ENCODE results near the gene IRX6. TPM values are rescaled to one million over a fixed set of nuclear protein-coding genes. Genes with fewer than 3 reads are reported as not detected.

The IRX6 gene
- total and polyA plus RNA-seq, 3 experiments from 2014 or later: not detected

DNA sequence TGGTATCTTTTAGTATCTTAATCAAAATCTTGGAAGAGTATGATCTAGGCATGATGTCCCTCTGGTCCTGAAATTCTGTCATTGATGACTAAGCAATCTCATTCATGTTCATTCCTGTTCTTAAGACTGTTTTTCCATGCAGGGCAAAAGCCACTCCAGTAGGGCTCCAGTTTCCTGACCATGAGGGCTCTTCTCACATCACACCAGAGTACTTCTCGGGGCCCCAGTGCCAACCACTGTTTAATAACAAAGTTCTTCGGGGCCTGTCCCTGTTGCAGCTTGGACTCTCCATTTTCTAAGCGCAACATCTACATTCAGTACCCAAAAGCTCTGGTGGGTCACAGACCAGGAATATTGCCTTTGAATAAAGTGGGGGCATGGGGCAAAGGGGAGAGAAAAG is 52.0 kb downstream of the IRX6 start:
- no peak overlapping the region for H3K4me3 ChIP-seq (ENCODE audit: low read length)
- no peaks in the 10 kb centered on the region for H3K4me1 ChIP-seq (ENCODE audit: insufficient read depth, low read length)
- no peaks in the 10 kb centered on the region for H3K36me3 ChIP-seq (ENCODE audit: insufficient read depth, low read length)
- H3K27me3 ChIP-seq (ENCODE audit: insufficient read depth, low read length, poor library complexity, severe bottlenecking): no peaks in the 10 kb centered on the region
- no peak for DNase-seq
- Mint-ChIP-seq H3K27ac (no peak overlapping the region), H3K4me3 (no peak overlapping the region), H3K27me3 (peaks cover 7 to 39% of the 10 kb centered on the region in 2 donors), H3K36me3 (no peaks in the 10 kb centered on the region), H3K9me3 (no peaks in the 10 kb centered on the region), H3K4me1 (no peaks in the 10 kb centered on the region)
- CTCF ChIA-PET: no interaction called here
- no peak overlapping the region for H3K27ac ChIP-seq (ENCODE audit: low read depth, low read length)
- POLR2A ChIA-PET: no interaction called here
- H3K9me3 ChIP-seq (ENCODE audit: low read length): no peaks in the 10 kb centered on the region

DNA sequence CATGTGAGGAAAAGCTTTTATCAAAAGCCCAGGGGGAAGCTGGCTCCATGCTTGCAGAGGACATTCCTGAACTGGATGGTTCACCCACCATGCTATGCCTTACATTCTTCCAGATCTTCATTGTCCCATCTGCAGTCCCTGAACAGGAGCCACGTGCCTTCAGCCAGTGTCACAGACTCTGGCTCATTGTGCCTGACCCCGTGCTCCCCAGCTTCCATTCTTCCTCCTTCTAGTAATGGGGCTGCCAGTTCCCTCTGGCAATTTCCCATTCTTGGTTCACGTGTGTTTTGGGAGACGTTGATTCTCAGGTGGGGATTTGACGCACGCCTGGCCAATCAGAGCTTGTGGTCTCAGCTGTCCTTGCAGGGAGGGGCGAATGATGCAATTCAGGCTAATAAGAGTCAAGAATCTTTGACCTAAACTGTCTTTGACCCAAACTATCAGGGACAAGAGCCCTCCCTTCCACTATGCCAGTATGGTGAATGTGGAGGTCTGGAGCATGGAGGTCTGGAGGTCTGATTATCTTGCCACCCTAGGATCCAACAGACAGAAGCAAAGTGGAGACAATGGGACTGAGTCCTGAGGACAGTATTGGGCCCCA is 52.7 kb downstream of the IRX6 start:
- H3K4me1 Mint-ChIP-seq: no peaks in the 10 kb centered on the region
- ChIA-PET POLR2A (no interaction called here), CTCF (no interaction called here)
- H3K9me3 Mint-ChIP-seq: no peaks in the 10 kb centered on the region
- H3K9me3 ChIP-seq (ENCODE audit: low read length): no peaks in the 10 kb centered on the region
- H3K4me3 Mint-ChIP-seq: no peak overlapping the region
- no peak for DNase-seq
- H3K27ac Mint-ChIP-seq: no peak overlapping the region
- no peak overlapping the region for H3K4me3 ChIP-seq (ENCODE audit: low read length)
- no peaks in the 10 kb centered on the region for H3K27me3 ChIP-seq (ENCODE audit: insufficient read depth, low read length, poor library complexity, severe bottlenecking)
- H3K36me3 ChIP-seq (ENCODE audit: insufficient read depth, low read length): no peaks in the 10 kb centered on the region
- no peak overlapping the region for H3K27ac ChIP-seq (ENCODE audit: low read depth, low read length)
- no peaks in the 10 kb centered on the region for H3K36me3 Mint-ChIP-seq
- peaks cover 7 to 33% of the 10 kb centered on the region in 2 donors for H3K27me3 Mint-ChIP-seq
- no peaks in the 10 kb centered on the region for H3K4me1 ChIP-seq (ENCODE audit: insufficient read depth, low read length)

DNA sequence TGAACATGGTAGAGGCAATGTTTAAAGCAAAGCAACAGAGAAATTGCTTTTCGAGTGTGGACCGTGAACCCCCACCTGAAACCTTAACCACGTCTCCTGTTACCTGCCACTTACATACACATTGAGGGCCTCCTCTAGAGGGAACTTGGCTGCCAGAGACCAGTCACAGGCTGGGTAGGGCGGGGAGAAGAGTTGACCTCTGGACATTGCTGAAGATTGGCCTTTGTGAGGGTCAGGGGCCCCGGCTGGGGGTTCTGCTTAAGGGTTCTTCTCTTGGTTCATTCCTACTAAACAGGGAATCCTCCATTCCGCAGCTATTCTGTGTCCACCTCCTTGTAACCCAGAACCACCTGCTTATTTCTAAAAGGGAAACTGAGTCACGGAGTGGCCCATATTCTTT is 53.8 kb downstream of the IRX6 start:
- H3K27me3 ChIP-seq (ENCODE audit: insufficient read depth, low read length, poor library complexity, severe bottlenecking): no peaks in the 10 kb centered on the region
- no peaks in the 10 kb centered on the region for H3K9me3 ChIP-seq (ENCODE audit: low read length)
- no peak overlapping the region for H3K27ac ChIP-seq (ENCODE audit: low read depth, low read length)
- Mint-ChIP-seq H3K4me1 (no peaks in the 10 kb centered on the region), H3K27me3 (peaks cover 10 to 22% of the 10 kb centered on the region in 2 donors), H3K4me3 (no peak overlapping the region), H3K36me3 (no peaks in the 10 kb centered on the region), H3K27ac (no peak overlapping the region), H3K9me3 (no peaks in the 10 kb centered on the region)
- H3K36me3 ChIP-seq (ENCODE audit: insufficient read depth, low read length): no peaks in the 10 kb centered on the region
- DNase-seq: no peak
- H3K4me1 ChIP-seq (ENCODE audit: insufficient read depth, low read length): no peaks in the 10 kb centered on the region
- H3K4me3 ChIP-seq (ENCODE audit: low read length): no peak overlapping the region
- CTCF ChIA-PET: no interaction called here
- POLR2A ChIA-PET: no interaction called here

DNA sequence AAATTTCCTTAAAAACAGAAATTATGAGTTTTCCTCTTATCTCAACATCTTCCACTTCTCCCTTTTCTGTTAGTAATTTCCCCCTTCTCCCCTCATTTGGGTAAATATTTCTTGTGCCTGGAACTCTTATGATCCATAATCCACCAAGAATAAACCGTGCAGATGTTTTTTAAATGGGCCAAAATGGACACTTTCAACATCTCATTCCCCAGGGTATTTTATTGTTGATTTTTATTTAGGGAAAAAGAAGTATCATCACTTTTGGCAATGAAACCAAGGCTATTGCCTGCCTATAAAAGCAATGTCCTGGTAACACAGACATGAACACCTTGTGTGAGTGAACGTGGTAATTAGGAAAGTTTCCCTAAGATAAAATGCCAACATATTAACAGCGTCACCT is 54.6 kb downstream of the IRX6 start:
- no peak overlapping the region for H3K4me3 ChIP-seq (ENCODE audit: low read length)
- Mint-ChIP-seq H3K9me3 (no peaks in the 10 kb centered on the region), H3K27me3 (peaks cover 9 to 17% of the 10 kb centered on the region in 2 donors), H3K27ac (no peak overlapping the region), H3K4me1 (no peaks in the 10 kb centered on the region), H3K36me3 (no peaks in the 10 kb centered on the region), H3K4me3 (no peak overlapping the region)
- CTCF ChIA-PET: no interaction called here
- H3K36me3 ChIP-seq (ENCODE audit: insufficient read depth, low read length): no peaks in the 10 kb centered on the region
- H3K27ac ChIP-seq (ENCODE audit: low read depth, low read length): no peak overlapping the region
- H3K4me1 ChIP-seq (ENCODE audit: insufficient read depth, low read length): no peaks in the 10 kb centered on the region
- no peak for DNase-seq
- POLR2A ChIA-PET: no interaction called here
- no peaks in the 10 kb centered on the region for H3K27me3 ChIP-seq (ENCODE audit: insufficient read depth, low read length, poor library complexity, severe bottlenecking)
- H3K9me3 ChIP-seq (ENCODE audit: low read length): no peaks in the 10 kb centered on the region

DNA sequence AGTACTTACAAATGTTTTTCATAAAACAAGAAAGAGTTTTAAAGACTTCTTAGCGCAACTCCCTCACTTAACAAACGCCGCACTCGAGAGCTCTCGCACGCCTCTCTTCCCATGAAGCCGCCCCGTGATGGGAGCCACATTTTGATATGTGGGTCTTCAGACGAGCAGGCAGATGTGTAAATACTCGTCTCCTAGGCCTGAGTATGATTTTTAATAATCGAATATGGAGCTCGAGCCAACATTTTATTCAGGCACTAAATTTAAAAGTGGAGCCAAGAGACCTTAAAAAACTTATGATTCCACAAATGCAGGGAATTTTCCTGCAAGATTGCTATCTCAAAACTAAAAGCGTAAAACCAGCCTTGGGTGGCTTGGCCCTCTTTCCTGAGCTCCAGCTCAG is 55.4 kb downstream of the IRX6 start:
- Histone ChIP-seq H3K27me3 (ENCODE audit: insufficient read depth, low read length, poor library complexity, severe bottlenecking) (no peaks in the 10 kb centered on the region), H3K4me1 (ENCODE audit: insufficient read depth, low read length) (no peaks in the 10 kb centered on the region), H3K27ac (ENCODE audit: low read depth, low read length) (no peak overlapping the region), H3K9me3 (ENCODE audit: low read length) (no peaks in the 10 kb centered on the region), H3K4me3 (ENCODE audit: low read length) (no peak overlapping the region), H3K36me3 (ENCODE audit: insufficient read depth, low read length) (no peaks in the 10 kb centered on the region)
- DNase-seq: no peak
- Mint-ChIP-seq H3K9me3 (no peaks in the 10 kb centered on the region), H3K4me1 (no peaks in the 10 kb centered on the region), H3K4me3 (no peak overlapping the region), H3K27ac (no peak overlapping the region), H3K27me3 (peaks cover 9 to 10% of the 10 kb centered on the region in 2 donors), H3K36me3 (no peaks in the 10 kb centered on the region)
- ChIA-PET CTCF (no interaction called here), POLR2A (no interaction called here)

DNA sequence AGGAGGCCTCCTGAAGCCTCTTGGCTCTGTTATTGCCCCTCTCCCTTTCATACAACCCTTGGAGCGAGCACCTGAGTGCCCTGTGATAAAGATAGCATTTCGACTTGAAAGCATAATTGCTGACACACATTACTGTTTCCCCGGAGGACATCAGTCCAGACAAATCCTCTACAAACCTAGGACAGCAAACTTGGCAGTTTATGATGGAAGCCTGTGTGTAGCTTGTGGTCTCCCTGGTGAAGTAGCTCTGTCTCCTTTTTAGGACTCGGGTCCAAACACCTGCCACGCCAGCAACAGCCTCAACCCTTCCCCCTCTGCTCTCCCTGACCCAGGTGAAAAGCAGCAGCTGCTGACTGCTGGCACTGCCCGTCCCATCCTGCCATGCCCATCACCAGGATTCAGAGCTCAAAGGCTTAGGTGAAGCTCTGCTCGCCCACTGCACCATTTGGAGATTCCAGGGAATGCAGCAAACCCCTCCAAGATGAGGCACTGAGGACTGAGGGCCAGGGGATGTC is 55.9 kb downstream of the IRX6 start:
- Mint-ChIP-seq H3K27ac (no peak overlapping the region), H3K4me3 (no peak overlapping the region), H3K9me3 (no peaks in the 10 kb centered on the region), H3K27me3 (peaks cover 8 to 11% of the 10 kb centered on the region in 2 donors), H3K4me1 (no peaks in the 10 kb centered on the region), H3K36me3 (no peaks in the 10 kb centered on the region)
- ChIA-PET POLR2A (no interaction called here), CTCF (no interaction called here)
- no peaks in the 10 kb centered on the region for H3K9me3 ChIP-seq (ENCODE audit: low read length)
- H3K27ac ChIP-seq (ENCODE audit: low read depth, low read length): no peak overlapping the region
- no peaks in the 10 kb centered on the region for H3K4me1 ChIP-seq (ENCODE audit: insufficient read depth, low read length)
- DNase-seq: no peak
- H3K4me3 ChIP-seq (ENCODE audit: low read length): no peak overlapping the region
- no peaks in the 10 kb centered on the region for H3K27me3 ChIP-seq (ENCODE audit: insufficient read depth, low read length, poor library complexity, severe bottlenecking)
- no peaks in the 10 kb centered on the region for H3K36me3 ChIP-seq (ENCODE audit: insufficient read depth, low read length)

Other genes with a start within 250 kb of the IRX6 start
- not detected for gene MMP2, start 155.0 kb downstream of the IRX6 start, total RNA-seq
- gene MMP2, start 155.0 kb downstream of the IRX6 start, polyA plus RNA-seq: not detected
- 1 to 10 TPM in 1 of 2 experiments, under 1 TPM in 1; 0.33 to 1.2 TPM for gene LPCAT2, start 184.9 kb downstream of the IRX6 start, total RNA-seq
- gene LPCAT2, start 184.9 kb downstream of the IRX6 start, polyA plus RNA-seq: 0.29 TPM
- gene CAPNS2, start 242.5 kb downstream of the IRX6 start, total RNA-seq: not detected
- gene CAPNS2, start 242.5 kb downstream of the IRX6 start, polyA plus RNA-seq: not detected